SH-SY5Y (cell line): ENCODE results near the gene ACADSB.

ENCODE experiments used
- GATA2 ChIP-seq: IDR thresholded peaks from 2 replicates; pipeline ENCODE4 v1.6.1; 2011; ENCODE audit warnings: mild to moderate bottlenecking, low read depth, low read length
- GATA3 ChIP-seq: IDR thresholded peaks from 2 replicates; pipeline ENCODE4 v1.6.1; 2011; ENCODE audit warnings: low read depth, mild to moderate bottlenecking, low read length, moderate library complexity

DNA sequence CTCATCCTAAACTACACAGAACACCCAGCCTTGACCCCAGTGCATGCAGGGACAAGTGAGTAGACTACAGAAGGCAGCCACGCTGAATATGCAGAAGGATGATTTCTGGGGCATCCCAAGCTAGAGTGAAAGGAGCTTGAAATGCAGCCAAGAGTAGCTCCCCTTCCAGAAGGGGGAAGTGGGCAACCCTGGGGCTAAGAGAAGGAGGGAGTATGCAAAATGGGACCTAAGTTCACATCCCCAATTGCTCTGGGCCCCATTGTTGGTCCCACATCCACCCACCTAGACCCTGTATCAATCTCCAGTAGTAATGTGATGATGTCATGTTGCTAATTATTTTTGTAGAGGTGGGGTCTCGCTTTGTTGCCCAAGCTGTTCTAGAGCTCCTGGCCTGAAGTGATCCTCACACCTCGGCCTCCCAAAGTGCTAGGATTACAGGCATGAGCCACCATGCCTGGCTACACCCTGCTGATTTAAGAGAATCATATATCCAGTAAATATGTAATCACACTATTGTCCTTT is 34.2 kb upstream of the ACADSB start:
- TF ChIP-seq GATA3, result no peak
- TF ChIP-seq GATA2, result no peak
